Neural progenitor cell (in vitro differentiated cells): ENCODE results near the gene CADM1.

Source experiments
- EZH2 ChIP-seq: fragments of 200-600 bp; sonication (generic); IDR thresholded peaks from 2 replicates; pipeline ENCODE4 v1.6.1; 2017; ENCODE audit warnings: antibody characterized with exemption, mild to moderate bottlenecking, moderate library complexity
- TF ChIP-seq, protein P1 (sequence below): fragments of 200-600 bp; sonication (generic); IDR thresholded peaks from 2 replicates; pipeline ENCODE4 v1.5.1; 2017; ENCODE audit warnings: antibody characterized with exemption, mild to moderate bottlenecking

GRCh38 chr11:115255006-115255762 lies 249.0 kb downstream of the CADM1 start:
- no peak for TF ChIP-seq EZH2
- TF ChIP-seq, protein P1, sequence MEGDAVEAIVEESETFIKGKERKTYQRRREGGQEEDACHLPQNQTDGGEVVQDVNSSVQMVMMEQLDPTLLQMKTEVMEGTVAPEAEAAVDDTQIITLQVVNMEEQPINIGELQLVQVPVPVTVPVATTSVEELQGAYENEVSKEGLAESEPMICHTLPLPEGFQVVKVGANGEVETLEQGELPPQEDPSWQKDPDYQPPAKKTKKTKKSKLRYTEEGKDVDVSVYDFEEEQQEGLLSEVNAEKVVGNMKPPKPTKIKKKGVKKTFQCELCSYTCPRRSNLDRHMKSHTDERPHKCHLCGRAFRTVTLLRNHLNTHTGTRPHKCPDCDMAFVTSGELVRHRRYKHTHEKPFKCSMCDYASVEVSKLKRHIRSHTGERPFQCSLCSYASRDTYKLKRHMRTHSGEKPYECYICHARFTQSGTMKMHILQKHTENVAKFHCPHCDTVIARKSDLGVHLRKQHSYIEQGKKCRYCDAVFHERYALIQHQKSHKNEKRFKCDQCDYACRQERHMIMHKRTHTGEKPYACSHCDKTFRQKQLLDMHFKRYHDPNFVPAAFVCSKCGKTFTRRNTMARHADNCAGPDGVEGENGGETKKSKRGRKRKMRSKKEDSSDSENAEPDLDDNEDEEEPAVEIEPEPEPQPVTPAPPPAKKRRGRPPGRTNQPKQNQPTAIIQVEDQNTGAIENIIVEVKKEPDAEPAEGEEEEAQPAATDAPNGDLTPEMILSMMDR = no peak
